Measurements from ENCODE around the gene PRKCE. TPM values are rescaled to one million over a fixed set of nuclear protein-coding genes. Genes with fewer than 3 reads are reported as not detected.
"Not testable (repeated sequence)": the region's sequence is repeated elsewhere in the genome, so short reads cannot be mapped to it uniquely, and the experiment has no call there.

The PRKCE gene
- total RNA-seq, 1 donor from 2014 or later: 6.9 TPM

- DNase-seq (ENCODE audit: low read depth): no peak
These were observed 47.1 kb downstream of the PRKCE start for GRCh38 chr2:45698554-45698953.

- peak; percentile 86 for DNase-seq (ENCODE audit: low read depth)
These were observed 47.7 kb downstream of the PRKCE start for GRCh38 chr2:45699032-45699658.

- DNase-seq (ENCODE audit: low read depth): no peak
These were observed 49.0 kb downstream of the PRKCE start for GRCh38 chr2:45700407-45701013.

GRCh38 chr2:45705233-45705632 lies 53.8 kb downstream of the PRKCE start:
- no peak for DNase-seq (ENCODE audit: low read depth)

GRCh38 chr2:45706033-45706432 lies 54.6 kb downstream of the PRKCE start:
- DNase-seq (ENCODE audit: low read depth): no peak

GRCh38 chr2:45707006-45707405 lies 55.5 kb downstream of the PRKCE start:
- DNase-seq (ENCODE audit: low read depth): no peak

- DNase-seq (ENCODE audit: low read depth): no peak
These were observed 56.2 kb downstream of the PRKCE start for GRCh38 chr2:45707661-45708060.

GRCh38 chr2:45708501-45708900 lies 57.0 kb downstream of the PRKCE start:
- DNase-seq (ENCODE audit: low read depth): no peak

- DNase-seq (ENCODE audit: low read depth): no peak
These were observed 57.7 kb downstream of the PRKCE start for GRCh38 chr2:45709137-45709536.

GRCh38 chr2:45710468-45710867 lies 59.0 kb downstream of the PRKCE start:
- no peak for DNase-seq (ENCODE audit: low read depth)

- DNase-seq (ENCODE audit: low read depth): no peak
These were observed 59.7 kb downstream of the PRKCE start for GRCh38 chr2:45711224-45711623.

- no peak for DNase-seq (ENCODE audit: low read depth)
These were observed 61.1 kb downstream of the PRKCE start for GRCh38 chr2:45712570-45712969.

GRCh38 chr2:45713136-45713535 lies 61.7 kb downstream of the PRKCE start:
- no peak for DNase-seq (ENCODE audit: low read depth)

GRCh38 chr2:45713591-45713990 lies 62.1 kb downstream of the PRKCE start:
- DNase-seq (ENCODE audit: low read depth): no peak

GRCh38 chr2:45714679-45715078 lies 63.2 kb downstream of the PRKCE start:
- DNase-seq (ENCODE audit: low read depth): no peak

- DNase-seq (ENCODE audit: low read depth): peak; percentile 32
These were observed 64.3 kb downstream of the PRKCE start for GRCh38 chr2:45715601-45716379.

GRCh38 chr2:45716432-45716831 lies 65.0 kb downstream of the PRKCE start:
- not testable (repeated sequence) for DNase-seq (ENCODE audit: low read depth)

- DNase-seq (ENCODE audit: low read depth): no peak
These were observed 65.4 kb downstream of the PRKCE start for GRCh38 chr2:45716915-45717314.

GRCh38 chr2:45720210-45720609 lies 68.7 kb downstream of the PRKCE start:
- DNase-seq (ENCODE audit: low read depth): no peak

GRCh38 chr2:45721150-45721549 lies 69.7 kb downstream of the PRKCE start:
- no peak for DNase-seq (ENCODE audit: low read depth)

- DNase-seq (ENCODE audit: low read depth): no peak
These were observed 71.0 kb downstream of the PRKCE start for GRCh38 chr2:45722477-45722876.

- DNase-seq (ENCODE audit: low read depth): no peak
These were observed 72.4 kb downstream of the PRKCE start for GRCh38 chr2:45723857-45724256.

- DNase-seq (ENCODE audit: low read depth): no peak
These were observed 72.9 kb downstream of the PRKCE start for GRCh38 chr2:45724335-45724734.
